ENCODE measurements around the gene C11orf24. TPM values are rescaled to one million over a fixed set of nuclear protein-coding genes. Genes with fewer than 3 reads are reported as not detected.

C11orf24 gene
- total RNA-seq, 1 experiment from 2014 or later = 37.8 TPM

DNA sequence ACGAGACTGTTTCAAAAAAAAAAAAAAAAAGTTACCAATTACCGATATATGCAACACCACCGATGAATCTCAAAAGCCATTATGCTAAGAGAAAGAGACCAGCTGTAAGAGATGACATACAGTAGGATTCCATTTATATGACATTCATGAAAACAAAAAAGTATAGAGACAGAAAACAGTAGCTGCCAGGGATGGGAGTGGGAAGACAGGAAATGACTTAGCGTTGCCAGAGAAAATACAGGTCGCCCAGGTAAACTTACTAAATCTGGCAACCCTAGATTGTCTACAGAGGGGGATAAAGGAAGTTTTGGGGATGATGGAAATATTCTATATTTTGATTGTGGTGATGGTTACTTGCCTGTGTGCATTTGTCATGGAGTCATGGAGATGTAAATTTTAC is 7.9 kb upstream of the C11orf24 start:
- Histone ChIP-seq H4K20me1 (ENCODE audit: insufficient read depth) (no peaks in the 10 kb centered on the region), H3K9me2 (ENCODE audit: insufficient read depth) (no peaks in the 10 kb centered on the region), H3K27me3 (ENCODE audit: insufficient read depth, low read length) (no peaks in the 10 kb centered on the region), H3K4me2 (ENCODE audit: low read length) (no peak overlapping the region), H3K9me3 (ENCODE audit: control insufficient read depth in 1 of 2, insufficient read depth in 1 of 2, low read depth in 1 of 2, low read length in 2 of 2) (no peaks in the 10 kb centered on the region), H3K79me2 (ENCODE audit: insufficient read depth, low read length) (no peaks in the 10 kb centered on the region), H3K9ac (ENCODE audit: low read length) (no peak overlapping the region), H3K4me3 (replicated peaks in 1 of 2; ENCODE audit: low read depth in 1 of 2, low read length in 2 of 2) (no peak overlapping the region), H3K36me3 (ENCODE audit: control insufficient read depth in 1 of 2, insufficient read depth in 2 of 2, low read length in 2 of 2) (no peaks in the 10 kb centered on the region), H3K27ac (ENCODE audit: low read depth, low read length) (no peak overlapping the region), H2AFZ (ENCODE audit: low read depth, low read length, poor library complexity, severe bottlenecking) (no peak overlapping the region), H3K4me1 (ENCODE audit: control insufficient read depth in 1 of 2, insufficient read depth in 2 of 2, low read length in 2 of 2) (peaks cover 15 to 37% of the 10 kb centered on the region in 2 experiments)
- DNase-seq (ENCODE audit: low read depth, low spot score) (no peak), ATAC-seq (no peak)
- ChIA-PET RAD21 (ENCODE audit: low non-redundant PET in 1 of 2, low total read pairs in 2 of 2, uncharacterized antibody in 2 of 2, unreplicated experiment in 2 of 2) (no interaction called here), CTCF (interaction anchor here (1.6 kb wide), 1 partner anchor 18 kb away, joined by 6 read pairs; no protein-coding TSS in a partner anchor), POLR2A (no interaction called here)
- no TSS peak for BruUV-seq (replicated peaks)
- intact Hi-C loops (cut with micrococcal nuclease) = no loop called here
- TF ChIP-seq SIN3A (IDR thresholded peaks at IDR 0.05; ENCODE audit: low read depth) = no peak
- no peak for TF ChIP-seq POLR2A (IDR thresholded peaks at IDR 0.05; ENCODE audit: borderline replicate concordance, extremely low read depth, insufficient read depth, insufficient read length)
- no peak for TF ChIP-seq ZNF274 (IDR thresholded peaks at IDR 0.05; ENCODE audit: low read depth, low read length)
- no peak for TF ChIP-seq FOSL1 (IDR thresholded peaks at IDR 0.05; ENCODE audit: low read depth)
- TF ChIP-seq, protein P1, sequence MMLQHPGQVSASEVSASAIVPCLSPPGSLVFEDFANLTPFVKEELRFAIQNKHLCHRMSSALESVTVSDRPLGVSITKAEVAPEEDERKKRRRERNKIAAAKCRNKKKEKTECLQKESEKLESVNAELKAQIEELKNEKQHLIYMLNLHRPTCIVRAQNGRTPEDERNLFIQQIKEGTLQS (IDR thresholded peaks at IDR 0.05) = no peak
- TF ChIP-seq SRF (IDR thresholded peaks at IDR 0.05; ENCODE audit: low read depth) = no peak
- TF ChIP-seq, protein P2, sequence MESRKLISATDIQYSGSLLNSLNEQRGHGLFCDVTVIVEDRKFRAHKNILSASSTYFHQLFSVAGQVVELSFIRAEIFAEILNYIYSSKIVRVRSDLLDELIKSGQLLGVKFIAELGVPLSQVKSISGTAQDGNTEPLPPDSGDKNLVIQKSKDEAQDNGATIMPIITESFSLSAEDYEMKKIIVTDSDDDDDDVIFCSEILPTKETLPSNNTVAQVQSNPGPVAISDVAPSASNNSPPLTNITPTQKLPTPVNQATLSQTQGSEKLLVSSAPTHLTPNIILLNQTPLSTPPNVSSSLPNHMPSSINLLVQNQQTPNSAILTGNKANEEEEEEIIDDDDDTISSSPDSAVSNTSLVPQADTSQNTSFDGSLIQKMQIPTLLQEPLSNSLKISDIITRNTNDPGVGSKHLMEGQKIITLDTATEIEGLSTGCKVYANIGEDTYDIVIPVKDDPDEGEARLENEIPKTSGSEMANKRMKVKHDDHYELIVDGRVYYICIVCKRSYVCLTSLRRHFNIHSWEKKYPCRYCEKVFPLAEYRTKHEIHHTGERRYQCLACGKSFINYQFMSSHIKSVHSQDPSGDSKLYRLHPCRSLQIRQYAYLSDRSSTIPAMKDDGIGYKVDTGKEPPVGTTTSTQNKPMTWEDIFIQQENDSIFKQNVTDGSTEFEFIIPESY (IDR thresholded peaks at IDR 0.05; ENCODE audit: extremely low read depth, insufficient replicate concordance, low read length) = no peak

DNA sequence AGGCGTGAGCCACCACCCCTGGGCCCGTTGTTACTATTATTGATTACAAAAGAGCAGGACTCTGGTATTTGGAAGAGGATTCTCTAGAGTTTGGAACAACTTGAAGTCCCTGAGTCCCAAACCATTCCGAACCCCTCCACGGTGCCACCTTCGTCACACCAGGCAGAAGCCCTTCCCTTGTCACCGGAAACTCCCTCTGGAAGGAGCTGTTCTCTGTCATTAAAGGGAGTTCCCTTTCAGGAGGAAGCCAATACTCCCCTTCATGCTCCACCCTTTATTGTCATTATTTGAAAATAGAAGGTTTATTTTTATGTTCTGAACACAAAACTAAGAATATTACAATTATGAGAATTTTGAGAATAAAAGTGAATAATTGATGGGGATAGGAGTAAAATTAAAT is 5.1 kb upstream of the C11orf24 start:
- no peaks in the 10 kb centered on the region for H3K9me2 ChIP-seq (ENCODE audit: insufficient read depth)
- H3K27me3 ChIP-seq (ENCODE audit: insufficient read depth, low read length) = no peaks in the 10 kb centered on the region
- no peaks in the 10 kb centered on the region for H4K20me1 ChIP-seq (ENCODE audit: insufficient read depth)
- POLR2A ChIA-PET = no interaction called here
- RAD21 ChIA-PET (ENCODE audit: low non-redundant PET in 1 of 2, low total read pairs in 2 of 2, uncharacterized antibody in 2 of 2, unreplicated experiment in 2 of 2) = no interaction called here
- H3K27ac ChIP-seq (ENCODE audit: low read depth, low read length) = no peak overlapping the region
- peaks cover 4% of the 10 kb centered on the region; the same call in 1 of the 2 replicates for H3K79me2 ChIP-seq (ENCODE audit: insufficient read depth, low read length)
- peak overlapping the region; percentile 73; the same call in 1 of the 2 replicates for H3K4me2 ChIP-seq (ENCODE audit: low read length)
- H3K4me1 ChIP-seq (ENCODE audit: control insufficient read depth in 1 of 2, insufficient read depth in 2 of 2, low read length in 2 of 2) = peaks cover 22 to 57% of the 10 kb centered on the region in 2 experiments
- H3K4me3 ChIP-seq (replicated peaks in 1 of 2; ENCODE audit: low read depth in 1 of 2, low read length in 2 of 2) = no peak overlapping the region
- BruUV-seq (replicated peaks) = no TSS peak
- TF ChIP-seq, protein P1 (IDR thresholded peaks at IDR 0.05) = no peak
- TF ChIP-seq SIN3A (IDR thresholded peaks at IDR 0.05; ENCODE audit: low read depth) (no peak), EZH2 (IDR thresholded peaks at IDR 0.05) (no peak), EZH2phosphoT487 (IDR thresholded peaks at IDR 0.05; ENCODE audit: borderline replicate concordance) (no peak), SRF (IDR thresholded peaks at IDR 0.05; ENCODE audit: low read depth) (no peak), POLR2AphosphoS5 (IDR thresholded peaks at IDR 0.05; ENCODE audit: low read depth, low read length) (no peak)
- TF ChIP-seq, protein P3, sequence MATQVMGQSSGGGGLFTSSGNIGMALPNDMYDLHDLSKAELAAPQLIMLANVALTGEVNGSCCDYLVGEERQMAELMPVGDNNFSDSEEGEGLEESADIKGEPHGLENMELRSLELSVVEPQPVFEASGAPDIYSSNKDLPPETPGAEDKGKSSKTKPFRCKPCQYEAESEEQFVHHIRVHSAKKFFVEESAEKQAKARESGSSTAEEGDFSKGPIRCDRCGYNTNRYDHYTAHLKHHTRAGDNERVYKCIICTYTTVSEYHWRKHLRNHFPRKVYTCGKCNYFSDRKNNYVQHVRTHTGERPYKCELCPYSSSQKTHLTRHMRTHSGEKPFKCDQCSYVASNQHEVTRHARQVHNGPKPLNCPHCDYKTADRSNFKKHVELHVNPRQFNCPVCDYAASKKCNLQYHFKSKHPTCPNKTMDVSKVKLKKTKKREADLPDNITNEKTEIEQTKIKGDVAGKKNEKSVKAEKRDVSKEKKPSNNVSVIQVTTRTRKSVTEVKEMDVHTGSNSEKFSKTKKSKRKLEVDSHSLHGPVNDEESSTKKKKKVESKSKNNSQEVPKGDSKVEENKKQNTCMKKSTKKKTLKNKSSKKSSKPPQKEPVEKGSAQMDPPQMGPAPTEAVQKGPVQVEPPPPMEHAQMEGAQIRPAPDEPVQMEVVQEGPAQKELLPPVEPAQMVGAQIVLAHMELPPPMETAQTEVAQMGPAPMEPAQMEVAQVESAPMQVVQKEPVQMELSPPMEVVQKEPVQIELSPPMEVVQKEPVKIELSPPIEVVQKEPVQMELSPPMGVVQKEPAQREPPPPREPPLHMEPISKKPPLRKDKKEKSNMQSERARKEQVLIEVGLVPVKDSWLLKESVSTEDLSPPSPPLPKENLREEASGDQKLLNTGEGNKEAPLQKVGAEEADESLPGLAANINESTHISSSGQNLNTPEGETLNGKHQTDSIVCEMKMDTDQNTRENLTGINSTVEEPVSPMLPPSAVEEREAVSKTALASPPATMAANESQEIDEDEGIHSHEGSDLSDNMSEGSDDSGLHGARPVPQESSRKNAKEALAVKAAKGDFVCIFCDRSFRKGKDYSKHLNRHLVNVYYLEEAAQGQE (IDR thresholded peaks at IDR 0.05; ENCODE audit: low read depth) = no peak
- TF ChIP-seq, protein P4, sequence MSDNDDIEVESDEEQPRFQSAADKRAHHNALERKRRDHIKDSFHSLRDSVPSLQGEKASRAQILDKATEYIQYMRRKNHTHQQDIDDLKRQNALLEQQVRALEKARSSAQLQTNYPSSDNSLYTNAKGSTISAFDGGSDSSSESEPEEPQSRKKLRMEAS (IDR thresholded peaks at IDR 0.05) = no peak
- DNase-seq (ENCODE audit: low read depth, low spot score) (no peak), ATAC-seq (no peak)
- CTCF ChIA-PET = no interaction called here
- no peak overlapping the region for H2AFZ ChIP-seq (ENCODE audit: low read depth, low read length, poor library complexity, severe bottlenecking)
- peak overlapping the region; percentile 11; the same call in 1 of the 2 replicates for H3K9ac ChIP-seq (ENCODE audit: low read length)
- no peaks in the 10 kb centered on the region for H3K9me3 ChIP-seq (ENCODE audit: control insufficient read depth in 1 of 2, insufficient read depth in 1 of 2, low read depth in 1 of 2, low read length in 2 of 2)
- intact Hi-C loops (cut with micrococcal nuclease) = no loop called here
- no peaks in the 10 kb centered on the region for H3K36me3 ChIP-seq (ENCODE audit: control insufficient read depth in 1 of 2, insufficient read depth in 2 of 2, low read length in 2 of 2)
